HG03280 (cell line): Measurements from ENCODE around the gene TBX22.
"Not testable (repeated sequence)": the region's sequence is repeated elsewhere in the genome, so short reads cannot be mapped to it uniquely, and the experiment has no call there.

Experiments used
- ATAC-seq: cut with Tn5 transposase; IDR thresholded peaks from one replicate; pipeline ENCODE4 v1.9.1; 2021; ENCODE audit warnings: mild to moderate bottlenecking, moderate library complexity; ENCODE audit not compliant: unreplicated experiment

The TBX22 gene, protein sequence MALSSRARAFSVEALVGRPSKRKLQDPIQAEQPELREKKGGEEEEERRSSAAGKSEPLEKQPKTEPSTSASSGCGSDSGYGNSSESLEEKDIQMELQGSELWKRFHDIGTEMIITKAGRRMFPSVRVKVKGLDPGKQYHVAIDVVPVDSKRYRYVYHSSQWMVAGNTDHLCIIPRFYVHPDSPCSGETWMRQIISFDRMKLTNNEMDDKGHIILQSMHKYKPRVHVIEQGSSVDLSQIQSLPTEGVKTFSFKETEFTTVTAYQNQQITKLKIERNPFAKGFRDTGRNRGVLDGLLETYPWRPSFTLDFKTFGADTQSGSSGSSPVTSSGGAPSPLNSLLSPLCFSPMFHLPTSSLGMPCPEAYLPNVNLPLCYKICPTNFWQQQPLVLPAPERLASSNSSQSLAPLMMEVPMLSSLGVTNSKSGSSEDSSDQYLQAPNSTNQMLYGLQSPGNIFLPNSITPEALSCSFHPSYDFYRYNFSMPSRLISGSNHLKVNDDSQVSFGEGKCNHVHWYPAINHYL

DNA sequence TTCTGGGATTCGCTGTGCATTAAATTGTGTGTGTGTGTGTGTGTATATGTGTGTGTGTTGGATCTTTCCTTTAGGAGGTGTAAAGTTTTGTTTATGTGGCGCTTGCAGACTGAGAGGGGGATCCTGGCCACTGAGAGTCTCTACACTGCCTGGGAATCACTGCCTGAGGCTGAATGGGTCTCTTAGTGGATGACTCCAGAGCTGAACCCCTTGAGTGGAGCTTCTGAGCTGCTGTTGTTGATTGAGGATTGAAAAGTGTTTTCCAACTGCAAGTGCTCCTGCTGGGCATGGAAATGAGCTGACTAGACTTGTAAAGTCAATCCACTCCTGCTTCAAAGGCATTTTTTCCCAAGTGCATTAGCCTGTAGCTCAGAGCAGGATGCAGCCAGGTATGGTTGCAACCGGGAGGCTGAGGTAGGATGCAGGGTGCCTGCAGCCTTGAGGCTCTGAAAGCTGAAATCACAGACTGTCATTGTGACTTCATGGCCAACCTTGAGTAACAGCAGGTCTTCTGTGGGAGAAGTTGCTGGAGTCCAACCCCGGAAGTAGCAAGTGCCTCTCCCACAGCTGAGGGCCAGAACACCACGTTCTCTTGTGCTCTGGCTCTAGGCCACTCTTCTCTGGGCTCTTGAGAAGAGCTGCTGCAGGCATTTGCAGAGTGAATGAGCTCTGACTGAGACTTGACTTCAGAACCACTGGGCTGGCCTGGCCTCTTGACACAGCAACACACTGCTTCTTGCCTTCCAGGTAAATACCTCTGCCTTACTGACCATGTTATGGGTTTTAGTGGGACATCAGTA is at the start of gene TBX22:
Gene TBX22 (plus strand): TSS at position 613 of the 800 bp plus-strand sequence. CDS start 7,517 bp downstream, outside the sequence.
- no peak for ATAC-seq

DNA sequence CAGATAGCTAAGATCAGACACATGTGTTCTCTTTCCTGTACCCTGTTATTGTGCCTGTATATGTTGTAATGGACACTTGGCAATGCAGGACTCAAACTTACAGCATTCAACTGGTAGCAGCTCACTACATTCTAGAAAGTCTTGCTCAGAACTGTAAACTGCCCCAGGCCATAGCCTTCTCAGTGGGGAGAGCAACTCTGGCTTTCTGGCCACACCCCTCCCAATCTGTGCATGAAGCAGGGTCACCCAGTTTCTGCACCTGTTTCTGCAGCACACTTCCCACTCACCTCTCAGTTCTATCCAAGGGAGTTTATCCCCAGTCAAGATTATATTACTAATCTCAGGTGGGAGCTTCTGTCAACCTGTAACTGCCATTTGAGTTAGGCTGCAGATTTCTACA is 38.9 kb upstream of the TBX22 start:
- ATAC-seq: no peak

DNA sequence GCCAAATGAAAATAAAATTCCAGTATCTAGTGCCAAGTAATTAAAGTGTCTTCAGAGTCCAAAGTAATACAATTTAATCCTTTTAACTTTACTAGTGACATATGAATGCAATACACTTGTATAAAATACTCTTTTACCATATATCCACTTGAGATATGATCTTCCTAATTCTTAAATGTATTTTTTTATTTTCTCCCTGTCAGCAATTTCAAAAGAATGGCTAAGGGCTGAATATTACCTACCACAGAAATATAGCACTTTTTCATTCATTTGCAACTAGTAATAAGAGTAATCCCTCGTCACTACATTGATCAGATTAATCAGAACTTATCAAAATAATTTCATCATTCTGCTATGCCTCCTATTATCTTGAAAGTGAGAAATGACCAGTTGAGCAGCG is 10.1 kb upstream of the TBX22 start:
- no peak for ATAC-seq

DNA sequence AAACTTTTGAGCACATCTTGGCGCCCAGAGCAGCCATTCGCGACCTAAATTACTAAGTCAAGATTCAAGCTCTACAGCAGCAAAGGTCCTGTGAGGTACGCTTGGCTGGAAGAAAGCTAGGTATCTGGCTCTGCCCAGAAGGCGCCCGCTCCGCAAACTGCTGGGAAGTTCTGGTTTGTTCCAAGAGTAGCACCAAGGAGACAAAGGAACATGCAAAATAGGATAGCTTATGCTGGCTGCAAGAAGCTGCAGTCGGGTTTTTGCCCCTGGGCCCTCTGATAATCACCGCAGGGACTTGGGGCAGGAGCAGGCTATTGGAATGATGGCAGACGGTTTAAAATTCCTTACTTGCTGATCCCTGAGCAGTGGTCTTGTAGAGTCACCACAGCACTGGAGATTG is 3.0 kb upstream of the TBX22 start:
- ATAC-seq: no peak

DNA sequence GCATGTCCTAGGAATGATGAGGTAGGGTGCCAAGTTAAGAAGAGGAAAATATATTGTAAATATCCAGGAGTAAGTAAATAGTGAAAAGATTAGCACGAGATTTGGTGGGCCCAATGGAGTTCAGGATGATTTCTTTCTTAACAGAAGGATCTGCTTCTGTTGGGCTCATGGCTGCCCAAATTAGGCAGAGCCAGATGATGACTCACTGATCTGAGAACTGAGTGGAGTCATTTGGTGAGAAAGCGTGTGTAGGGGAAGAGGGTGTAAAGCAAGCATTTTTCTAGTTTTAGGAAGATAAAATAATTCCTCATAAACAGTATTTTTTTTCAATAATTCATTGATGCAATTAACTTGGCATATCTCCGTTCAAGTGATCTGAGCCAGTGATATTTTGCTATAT is 1.6 kb downstream of the TBX22 start:
- no peak for ATAC-seq

DNA sequence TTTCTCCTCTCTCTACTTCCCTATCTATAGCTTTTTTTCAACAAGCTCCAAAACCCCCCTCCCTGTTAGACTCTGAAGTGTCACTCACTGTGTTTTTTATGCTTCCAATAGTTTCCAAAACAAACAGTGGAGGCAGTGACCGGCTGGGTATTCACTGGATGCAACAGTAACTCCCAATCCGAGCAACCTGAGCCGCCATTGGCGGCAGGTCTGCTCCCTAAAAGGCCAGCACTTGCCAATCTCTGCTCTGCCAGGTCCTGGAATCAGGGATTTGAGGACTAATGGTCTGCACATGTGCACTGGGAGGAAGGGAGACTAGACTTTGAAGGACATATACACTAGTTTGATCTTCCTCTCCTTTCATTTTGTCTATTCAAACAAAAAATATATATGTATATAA is 7.1 kb downstream of the TBX22 start:
- no peak for ATAC-seq

DNA sequence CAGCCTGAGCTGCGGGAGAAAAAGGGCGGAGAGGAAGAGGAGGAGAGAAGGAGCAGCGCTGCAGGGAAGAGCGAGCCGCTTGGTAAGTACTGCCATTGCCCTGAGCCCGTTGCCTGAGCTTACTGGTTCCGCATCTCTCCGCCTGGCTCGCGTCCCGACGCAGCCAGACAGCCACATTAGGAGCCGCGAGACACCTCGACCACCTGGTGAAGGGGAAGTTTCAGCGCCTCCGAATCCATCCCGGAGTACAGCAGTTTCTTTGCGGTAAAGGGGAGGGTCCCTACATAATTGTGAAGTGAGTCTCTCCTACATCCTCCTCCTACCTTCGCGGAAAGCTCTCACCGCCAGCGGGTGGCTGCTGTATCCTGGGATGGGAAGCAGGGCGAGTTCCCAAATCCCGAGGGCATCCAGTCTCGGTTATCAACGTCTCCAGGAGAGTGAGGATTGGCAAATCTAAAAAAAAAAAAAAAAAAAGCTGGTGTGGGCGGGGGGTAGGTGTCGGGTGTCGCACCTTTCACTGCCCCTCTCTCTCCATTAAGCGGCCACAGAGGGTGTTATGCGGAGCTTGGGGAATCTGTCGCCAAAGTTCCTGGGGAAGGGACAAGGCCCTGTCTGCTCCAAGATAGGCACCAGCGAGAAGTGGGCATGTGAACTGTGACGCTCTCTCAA is 7.9 kb downstream of the TBX22 start:
- no peak for ATAC-seq

DNA sequence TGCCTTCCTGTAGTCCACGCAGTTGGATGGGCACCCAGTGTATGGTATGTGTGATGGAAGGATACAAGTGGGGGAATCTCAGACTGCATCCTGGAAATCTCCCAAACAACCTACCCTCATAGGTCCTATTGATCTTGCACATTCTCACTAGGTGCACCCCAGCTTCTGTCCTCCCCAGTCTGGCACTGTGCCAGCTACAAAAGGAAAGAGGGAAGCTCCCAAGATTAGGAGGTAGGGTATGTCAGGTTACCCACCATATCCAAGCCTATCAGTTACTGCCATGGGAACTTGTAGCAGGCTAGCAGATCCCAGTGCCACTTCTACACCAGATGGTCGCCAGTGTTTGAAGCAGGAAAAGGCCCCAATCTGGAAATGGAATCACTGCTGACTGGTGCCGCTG is 11.6 kb downstream of the TBX22 start:
- ATAC-seq: no peak

DNA sequence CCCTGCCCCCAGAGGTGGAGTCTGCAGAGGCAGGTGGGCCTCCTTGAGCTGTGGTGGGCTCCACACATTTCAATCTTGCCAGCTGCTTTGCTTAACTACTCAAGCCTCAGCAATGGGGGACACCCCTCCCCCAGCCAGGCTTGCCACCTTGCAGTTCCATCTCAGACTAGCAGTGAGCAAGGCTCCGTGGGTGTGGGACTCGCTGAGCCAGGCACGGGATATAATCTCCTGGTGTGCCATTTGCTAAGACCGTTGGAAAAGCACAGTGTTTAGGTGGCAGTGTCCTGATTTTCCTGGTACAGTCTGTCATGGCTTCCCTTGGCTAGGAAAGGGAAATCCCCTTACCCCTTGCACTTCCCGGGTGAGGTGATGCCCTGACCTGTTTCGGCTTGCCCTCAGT is 51.6 kb downstream of the TBX22 start:
- ATAC-seq: not testable (repeated sequence)

DNA sequence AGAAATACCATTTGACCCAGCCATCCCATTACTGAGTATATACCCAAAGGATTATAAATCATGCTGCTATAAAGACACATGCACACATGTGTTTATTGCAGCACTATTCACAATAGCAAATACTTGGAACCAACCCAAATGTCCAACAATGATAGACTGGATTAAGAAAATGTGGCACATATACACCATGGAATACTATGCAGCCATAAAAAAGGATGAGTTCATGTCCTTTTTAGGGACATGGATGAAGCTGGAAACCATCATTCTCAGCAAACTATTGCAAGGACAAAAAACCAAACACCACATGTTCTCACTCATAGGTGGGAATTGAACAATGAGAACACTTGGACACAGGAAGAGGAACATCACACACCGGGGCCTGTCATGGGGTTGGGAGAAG is 61.1 kb downstream of the TBX22 start:
- ATAC-seq: not testable (repeated sequence)
